GM06990 (cell line): ENCODE results near the gene CHAD.

ENCODE experiments used
- DNase-seq: peaks from one replicate; pipeline ENCODE4 v3.0.0-alpha.2; 2011; ENCODE audit not compliant: insufficient read length; ENCODE audit errors: extremely low read depth
- H3K27me3 ChIP-seq: replicated peaks from 2 replicates; pipeline ENCODE4 v1.6.0; 2011; ENCODE audit warnings: low read length; ENCODE audit not compliant: control insufficient read depth, insufficient read depth
- H3K36me3 ChIP-seq: 2 replicates; pipeline ENCODE4 v1.5.1; 2011; ENCODE audit warnings: low read length; ENCODE audit not compliant: control insufficient read depth, insufficient read depth
- H3K4me3 ChIP-seq: replicated peaks from 2 replicates; pipeline ENCODE4 v1.5.1; 2011; ENCODE audit warnings: low read depth, mild to moderate bottlenecking, control low read depth, low read length
- CTCF ChIP-seq: IDR thresholded peaks from 2 replicates; pipeline ENCODE4 v1.5.1; 2011; ENCODE audit warnings: low read length, control low read depth, mild to moderate bottlenecking, inconsistent platforms; ENCODE audit not compliant: insufficient read depth, poor library complexity, severe bottlenecking

CHAD gene

GRCh38 chr17:50425682-50426471 lies 42.8 kb downstream of the CHAD start, which contains the start of gene ACSF2:
Gene ACSF2 (plus strand): TSS chr17:50426218. CDS start chr17:50426262, 44 bp downstream.
- peak; percentile 78 for DNase-seq
- Histone ChIP-seq H3K36me3 (no peaks in the 10 kb centered on the region), H3K27me3 (no peaks in the 10 kb centered on the region), H3K4me3 (peak within 1 kb of the TSS; percentile 74)
- no peak for TF ChIP-seq CTCF

DNA sequence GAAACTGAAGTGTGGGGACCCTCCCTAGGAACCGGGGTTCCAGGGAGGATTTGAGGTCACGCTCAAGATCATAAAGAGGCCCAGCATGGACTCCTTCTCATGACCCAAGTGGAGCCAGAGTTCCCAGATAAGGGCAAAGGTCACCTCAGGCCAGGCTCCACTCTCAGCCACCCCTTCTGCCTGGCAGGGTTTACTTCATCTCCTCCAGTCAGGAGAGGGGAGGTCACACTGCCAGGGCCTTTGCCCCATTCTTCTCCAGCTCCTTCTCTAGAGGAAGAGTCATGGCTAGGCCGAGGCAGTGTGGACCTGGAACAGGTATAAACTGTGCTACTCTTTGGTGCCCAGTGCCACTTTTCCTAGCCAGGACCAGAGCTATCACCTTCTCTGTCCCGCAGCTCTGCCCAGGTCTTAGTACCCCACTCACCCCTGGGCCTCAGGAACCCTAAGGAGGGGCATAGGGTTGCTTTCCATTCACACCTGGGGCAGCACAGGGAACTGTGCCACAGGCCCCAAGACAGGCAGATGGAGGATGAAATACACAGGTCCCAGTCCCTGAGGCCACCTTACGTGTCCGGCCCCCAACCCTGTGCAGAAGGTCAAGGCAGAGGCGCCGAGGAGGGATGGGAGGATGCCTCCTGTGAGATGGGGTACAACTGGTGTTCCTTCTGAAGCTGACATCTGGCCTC lies 43.5 kb downstream of the CHAD start:
- no peak for TF ChIP-seq CTCF
- DNase-seq = no peak
- H3K4me3 ChIP-seq = peak overlapping the region; percentile 74
- H3K27me3 ChIP-seq = no peaks in the 10 kb centered on the region
- no peaks in the 10 kb centered on the region for H3K36me3 ChIP-seq

DNA sequence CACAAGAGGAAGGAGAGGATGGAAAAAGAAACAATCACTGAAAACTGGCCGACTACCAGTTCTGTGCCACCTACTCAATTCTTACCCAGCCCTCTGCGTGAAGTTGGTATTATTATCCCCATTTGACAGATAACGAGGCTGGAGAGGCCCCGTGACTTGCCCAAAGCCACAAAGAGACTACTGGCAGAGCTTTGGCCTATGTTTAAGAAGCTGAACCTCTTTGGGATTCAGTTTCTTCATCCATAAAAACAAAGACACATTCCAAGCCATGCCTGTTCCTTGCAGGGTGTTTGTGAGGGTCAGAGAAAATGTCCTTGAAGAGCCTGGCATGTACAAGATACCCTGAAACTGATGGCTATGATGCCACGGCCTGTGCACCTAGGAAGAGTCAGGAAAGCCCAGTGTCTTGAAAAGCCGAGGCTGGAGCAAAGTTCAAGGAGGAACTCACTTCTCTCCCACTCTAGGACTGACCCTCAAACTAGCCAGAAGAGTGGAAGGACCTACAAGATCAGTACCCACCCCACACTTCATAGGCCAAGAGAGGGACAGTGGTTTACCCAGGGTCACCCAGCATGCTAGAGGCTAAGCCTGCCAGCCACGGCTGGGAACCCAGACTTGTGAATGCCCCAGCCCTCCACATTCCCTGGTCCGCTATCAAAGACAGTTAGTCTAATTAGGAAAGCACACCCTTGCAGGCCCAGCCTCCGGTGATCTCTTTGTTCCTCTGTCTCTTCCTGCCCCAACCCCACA lies 44.3 kb downstream of the CHAD start:
- TF ChIP-seq CTCF = no peak
- no peaks in the 10 kb centered on the region for H3K36me3 ChIP-seq
- DNase-seq = no peak
- H3K4me3 ChIP-seq = no peak overlapping the region
- no peaks in the 10 kb centered on the region for H3K27me3 ChIP-seq

DNA sequence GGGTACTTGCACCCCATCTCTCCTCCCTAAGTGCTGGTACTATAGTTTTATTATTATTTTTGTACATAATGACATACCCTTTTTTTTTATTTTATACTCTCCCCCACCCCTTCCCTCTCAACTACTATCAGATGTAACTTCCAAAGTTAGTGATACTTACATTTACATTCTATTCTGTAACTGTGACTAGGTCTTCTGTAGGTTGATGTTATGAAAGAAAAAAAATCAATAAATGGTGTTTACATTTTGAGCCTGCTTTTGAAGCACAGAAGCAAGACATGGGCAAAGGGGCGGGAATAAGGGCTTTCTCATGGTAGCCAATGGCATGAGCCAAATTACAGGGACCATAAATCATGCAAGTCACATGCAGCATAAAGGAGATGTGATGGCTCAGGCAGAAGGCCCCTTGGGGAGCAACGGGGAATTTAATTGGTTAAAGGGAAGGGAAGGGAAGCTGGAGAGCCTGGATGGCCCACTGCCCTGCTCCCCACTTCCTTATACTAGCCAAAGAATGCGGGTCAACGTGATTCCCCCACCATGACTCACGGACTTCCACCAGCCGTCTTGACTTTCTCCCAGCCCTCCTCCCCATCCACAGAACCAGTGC lies 45.0 kb downstream of the CHAD start:
- no peak for TF ChIP-seq CTCF
- H3K4me3 ChIP-seq = no peak overlapping the region
- no peak for DNase-seq

DNA sequence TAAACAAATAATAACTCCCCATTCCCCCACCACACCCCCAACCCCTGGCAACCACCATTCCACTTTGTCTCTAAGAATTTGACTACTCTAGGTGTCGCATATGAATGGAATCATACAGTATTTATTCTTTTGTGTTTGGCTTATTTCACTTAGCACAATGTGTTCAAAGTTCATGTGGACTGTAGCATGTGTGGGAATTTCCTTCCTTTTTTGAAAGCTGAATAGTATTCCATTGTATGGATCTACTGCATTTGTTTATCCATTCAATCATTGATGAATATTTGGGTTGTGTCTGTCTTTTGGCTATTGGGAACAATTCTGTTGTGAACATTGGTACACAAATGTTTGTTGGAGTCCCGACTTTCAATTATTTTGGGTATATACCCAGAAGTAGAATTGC lies 45.9 kb downstream of the CHAD start:
- Histone ChIP-seq H3K4me3 (no peak overlapping the region), H3K36me3 (no peaks in the 10 kb centered on the region), H3K27me3 (no peaks in the 10 kb centered on the region)
- DNase-seq = no peak
- TF ChIP-seq CTCF = no peak

More for the DNA sequence above, 45.0 kb downstream of the CHAD start:
- Histone ChIP-seq H3K27me3 (no peaks in the 10 kb centered on the region), H3K36me3 (no peaks in the 10 kb centered on the region)
